ENCODE measurements around the gene FGA.

GRCh38 chr4:154614306-154614705, 23.8 kb upstream of the FGA start:
- TF ChIP-seq, protein P1, sequence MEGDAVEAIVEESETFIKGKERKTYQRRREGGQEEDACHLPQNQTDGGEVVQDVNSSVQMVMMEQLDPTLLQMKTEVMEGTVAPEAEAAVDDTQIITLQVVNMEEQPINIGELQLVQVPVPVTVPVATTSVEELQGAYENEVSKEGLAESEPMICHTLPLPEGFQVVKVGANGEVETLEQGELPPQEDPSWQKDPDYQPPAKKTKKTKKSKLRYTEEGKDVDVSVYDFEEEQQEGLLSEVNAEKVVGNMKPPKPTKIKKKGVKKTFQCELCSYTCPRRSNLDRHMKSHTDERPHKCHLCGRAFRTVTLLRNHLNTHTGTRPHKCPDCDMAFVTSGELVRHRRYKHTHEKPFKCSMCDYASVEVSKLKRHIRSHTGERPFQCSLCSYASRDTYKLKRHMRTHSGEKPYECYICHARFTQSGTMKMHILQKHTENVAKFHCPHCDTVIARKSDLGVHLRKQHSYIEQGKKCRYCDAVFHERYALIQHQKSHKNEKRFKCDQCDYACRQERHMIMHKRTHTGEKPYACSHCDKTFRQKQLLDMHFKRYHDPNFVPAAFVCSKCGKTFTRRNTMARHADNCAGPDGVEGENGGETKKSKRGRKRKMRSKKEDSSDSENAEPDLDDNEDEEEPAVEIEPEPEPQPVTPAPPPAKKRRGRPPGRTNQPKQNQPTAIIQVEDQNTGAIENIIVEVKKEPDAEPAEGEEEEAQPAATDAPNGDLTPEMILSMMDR (IDR thresholded peaks at IDR 0.05; ENCODE audit: low read depth, low read length, missing input control): no peak
- TF ChIP-seq, protein P2, sequence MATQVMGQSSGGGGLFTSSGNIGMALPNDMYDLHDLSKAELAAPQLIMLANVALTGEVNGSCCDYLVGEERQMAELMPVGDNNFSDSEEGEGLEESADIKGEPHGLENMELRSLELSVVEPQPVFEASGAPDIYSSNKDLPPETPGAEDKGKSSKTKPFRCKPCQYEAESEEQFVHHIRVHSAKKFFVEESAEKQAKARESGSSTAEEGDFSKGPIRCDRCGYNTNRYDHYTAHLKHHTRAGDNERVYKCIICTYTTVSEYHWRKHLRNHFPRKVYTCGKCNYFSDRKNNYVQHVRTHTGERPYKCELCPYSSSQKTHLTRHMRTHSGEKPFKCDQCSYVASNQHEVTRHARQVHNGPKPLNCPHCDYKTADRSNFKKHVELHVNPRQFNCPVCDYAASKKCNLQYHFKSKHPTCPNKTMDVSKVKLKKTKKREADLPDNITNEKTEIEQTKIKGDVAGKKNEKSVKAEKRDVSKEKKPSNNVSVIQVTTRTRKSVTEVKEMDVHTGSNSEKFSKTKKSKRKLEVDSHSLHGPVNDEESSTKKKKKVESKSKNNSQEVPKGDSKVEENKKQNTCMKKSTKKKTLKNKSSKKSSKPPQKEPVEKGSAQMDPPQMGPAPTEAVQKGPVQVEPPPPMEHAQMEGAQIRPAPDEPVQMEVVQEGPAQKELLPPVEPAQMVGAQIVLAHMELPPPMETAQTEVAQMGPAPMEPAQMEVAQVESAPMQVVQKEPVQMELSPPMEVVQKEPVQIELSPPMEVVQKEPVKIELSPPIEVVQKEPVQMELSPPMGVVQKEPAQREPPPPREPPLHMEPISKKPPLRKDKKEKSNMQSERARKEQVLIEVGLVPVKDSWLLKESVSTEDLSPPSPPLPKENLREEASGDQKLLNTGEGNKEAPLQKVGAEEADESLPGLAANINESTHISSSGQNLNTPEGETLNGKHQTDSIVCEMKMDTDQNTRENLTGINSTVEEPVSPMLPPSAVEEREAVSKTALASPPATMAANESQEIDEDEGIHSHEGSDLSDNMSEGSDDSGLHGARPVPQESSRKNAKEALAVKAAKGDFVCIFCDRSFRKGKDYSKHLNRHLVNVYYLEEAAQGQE (IDR thresholded peaks at IDR 0.05): no peak
- TF ChIP-seq MAX (IDR thresholded peaks at IDR 0.05): no peak
